ENCODE data around the gene MRPS10.
"Not testable (repeated sequence)": the region's sequence is repeated elsewhere in the genome, so short reads cannot be mapped to it uniquely, and the experiment has no call there.

MRPS10 gene

DNA sequence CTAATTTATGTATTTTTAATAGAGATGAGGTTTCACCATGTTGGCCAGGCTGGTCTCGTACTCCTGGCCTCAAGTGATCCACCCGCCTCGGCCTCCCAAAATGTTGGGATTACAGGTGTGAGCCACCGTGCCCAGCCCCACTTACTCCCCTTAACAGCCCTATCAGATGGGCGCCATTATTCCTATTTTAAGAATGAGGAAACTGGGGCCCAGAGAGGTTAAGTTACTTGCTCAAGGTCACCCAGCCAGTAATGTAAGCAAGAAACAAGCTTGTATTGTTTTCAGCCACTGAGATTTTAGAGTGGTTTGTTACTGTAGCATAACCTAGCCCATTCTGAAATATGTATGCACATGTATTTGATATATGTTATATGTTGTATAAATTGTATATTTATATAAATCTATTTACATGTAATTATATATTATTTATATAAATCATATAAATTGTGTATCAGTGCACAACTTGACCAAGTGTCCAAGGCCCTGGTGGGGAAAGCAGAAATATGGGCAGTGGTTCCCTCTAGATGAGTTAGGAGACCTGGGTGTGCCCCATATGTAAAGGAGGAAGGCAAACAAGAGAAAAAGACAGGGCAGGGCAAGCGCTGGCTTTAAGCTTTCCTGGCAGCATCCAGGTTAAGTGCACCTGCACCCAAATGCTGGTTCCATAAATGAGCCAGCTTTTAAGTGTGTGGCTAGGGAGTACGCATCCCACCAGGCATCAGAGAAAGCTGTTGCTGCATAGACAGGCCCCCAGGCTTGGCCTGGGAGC lies 45.7 kb downstream of the MRPS10 start:
- DNase-seq = no peak

DNA sequence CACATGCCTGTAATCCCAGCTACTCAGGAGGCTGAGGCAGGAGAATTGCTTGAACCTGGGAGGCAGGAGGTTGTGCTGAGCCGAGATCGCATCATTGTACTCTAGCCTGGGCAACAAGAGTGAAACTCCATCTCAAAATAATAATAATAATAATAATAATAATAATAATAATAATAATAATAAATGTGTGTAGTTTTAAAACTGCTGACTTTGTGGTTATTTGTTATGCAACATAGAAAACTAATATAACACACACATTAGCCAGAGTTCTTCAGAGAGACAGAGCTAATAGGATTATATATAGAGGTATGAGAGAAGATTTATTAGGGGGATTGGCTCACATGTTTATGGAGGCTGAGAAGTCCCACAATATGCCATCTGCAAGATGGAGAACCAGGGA lies 47.9 kb downstream of the MRPS10 start:
- not testable (repeated sequence) for DNase-seq

DNA sequence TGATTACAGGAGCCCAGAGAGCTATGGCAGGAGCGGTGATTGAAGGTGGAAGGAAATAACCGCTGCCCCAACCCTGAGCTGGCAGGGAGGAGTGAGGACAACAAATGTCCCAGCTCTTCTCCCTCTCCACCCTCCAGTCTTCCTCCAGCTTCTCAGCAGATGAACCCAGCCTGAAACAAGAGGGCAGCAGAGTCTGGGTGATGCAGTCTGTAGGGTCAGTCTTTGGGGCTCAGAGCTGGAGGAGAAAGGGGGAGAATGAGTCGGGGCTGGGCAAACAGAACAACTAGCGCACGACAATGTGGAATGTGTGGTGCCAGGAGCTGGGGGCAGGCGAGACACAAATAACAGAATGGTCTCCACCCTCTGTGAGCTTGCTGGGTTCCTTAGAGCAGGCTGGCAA lies 49.0 kb downstream of the MRPS10 start:
- DNase-seq = no peak

DNA sequence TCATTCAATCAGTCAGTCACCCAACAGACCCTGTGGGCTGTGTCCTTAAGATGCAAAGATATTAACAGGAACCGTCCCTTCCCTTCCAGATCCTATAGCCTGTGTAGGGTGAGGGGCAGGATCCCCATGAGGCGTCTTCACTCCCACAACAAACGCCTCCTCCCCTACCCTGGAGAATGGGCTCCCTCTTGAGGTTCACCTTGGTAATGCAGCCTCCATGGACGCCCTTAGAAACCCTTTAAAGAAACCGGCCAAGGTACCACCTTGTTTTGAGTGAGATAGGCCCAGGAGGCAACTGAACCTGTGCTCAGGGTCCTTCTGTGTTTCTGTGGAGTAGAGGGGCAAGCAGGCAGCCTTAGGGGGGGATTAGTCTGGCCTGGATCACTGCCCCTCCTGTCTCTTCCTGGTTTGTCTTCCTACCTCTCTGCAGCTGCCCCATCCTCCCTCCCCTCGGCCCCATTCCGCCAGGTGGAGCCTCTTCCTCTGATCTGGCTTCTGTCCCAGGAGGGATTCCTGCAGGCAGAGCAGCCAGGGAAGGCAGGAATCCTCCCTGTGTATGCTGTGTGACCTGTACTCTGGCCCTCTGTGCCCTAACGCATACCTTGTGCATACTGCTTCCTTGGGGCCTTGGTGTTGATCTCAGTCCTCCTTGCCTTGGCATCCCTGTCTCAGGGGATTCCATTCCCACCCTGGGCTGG lies 51.1 kb downstream of the MRPS10 start:
- peak; percentile 71 for DNase-seq

DNA sequence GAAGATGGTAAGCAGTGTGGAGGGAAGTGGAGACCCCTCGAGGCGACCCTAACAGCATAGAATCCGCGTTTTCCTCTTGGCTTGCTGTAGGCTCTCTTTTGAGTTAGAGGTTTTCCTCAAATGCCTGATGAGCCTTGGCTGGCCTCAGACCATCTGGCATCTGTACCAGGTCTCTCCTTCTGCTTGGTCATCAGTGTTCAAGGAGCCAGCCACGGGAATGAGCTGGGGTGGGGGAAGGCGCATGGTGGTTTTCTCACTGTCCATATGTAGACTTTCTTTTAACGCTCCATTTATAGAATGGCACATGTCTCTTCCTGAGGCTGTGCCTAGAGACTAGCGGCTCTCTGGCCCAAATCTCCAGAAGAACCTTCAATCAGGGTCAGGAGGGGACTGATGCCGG lies 52.6 kb downstream of the MRPS10 start:
- peak; percentile 71 for DNase-seq

DNA sequence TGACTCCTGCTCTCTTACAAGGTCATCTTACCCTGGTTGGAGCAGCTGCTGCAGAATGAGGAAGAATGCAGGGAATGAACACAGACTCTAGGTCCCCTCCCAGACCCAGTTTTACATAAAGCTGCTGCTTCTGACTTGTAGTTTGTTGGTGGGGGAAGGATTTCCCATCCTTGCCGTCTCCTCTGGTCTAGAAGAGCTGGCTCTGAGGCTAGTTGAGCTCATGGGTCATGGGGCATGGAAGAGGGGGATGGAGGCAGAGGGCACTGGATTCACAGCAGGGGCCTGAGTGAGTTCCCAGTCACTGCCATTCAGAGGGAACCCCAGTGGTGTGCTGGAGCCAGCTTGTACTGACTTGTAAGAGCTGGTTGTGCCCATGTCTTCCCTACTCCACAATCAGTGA lies 53.7 kb downstream of the MRPS10 start:
- DNase-seq = no peak

DNA sequence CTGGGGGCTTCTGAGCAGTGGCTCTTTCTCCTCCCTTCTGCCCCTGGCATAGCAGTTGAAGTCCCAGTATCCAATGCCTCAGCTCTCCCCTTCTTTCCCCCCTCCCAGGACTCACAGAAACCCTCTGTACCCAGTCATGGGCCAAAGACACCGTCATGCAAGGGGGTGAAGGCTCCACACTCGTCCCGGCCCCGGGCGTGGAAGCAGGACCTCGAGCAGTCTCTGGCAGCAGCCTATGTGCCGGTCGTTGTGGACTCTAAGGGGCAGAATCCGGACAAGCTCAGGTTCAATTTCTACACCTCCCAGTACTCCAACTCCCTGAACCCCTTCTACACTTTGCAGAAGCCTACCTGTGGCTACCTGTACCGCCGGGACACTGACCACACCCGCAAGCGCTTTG lies 54.8 kb downstream of the MRPS10 start:
- DNase-seq = no peak

DNA sequence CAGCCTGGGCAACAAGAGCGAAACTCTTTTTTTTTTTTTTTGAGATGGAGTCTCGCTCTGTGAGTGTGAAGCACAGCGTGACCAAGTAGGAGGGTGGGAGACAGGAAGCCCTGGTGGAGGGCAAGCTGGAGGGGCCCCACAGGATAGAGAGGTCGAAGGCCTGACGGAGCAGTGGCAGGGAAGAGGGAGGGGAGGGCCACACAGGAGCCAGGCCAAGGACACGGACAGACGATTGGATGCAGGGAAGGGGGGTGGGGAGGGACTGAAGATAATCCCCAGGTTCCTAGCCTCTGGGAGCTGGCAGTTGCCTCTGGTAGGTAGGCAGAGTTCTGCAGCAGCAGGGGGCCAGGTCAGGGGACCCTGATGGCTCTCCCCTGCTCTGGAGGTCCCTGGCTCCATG lies 55.3 kb downstream of the MRPS10 start:
- no peak for DNase-seq

DNA sequence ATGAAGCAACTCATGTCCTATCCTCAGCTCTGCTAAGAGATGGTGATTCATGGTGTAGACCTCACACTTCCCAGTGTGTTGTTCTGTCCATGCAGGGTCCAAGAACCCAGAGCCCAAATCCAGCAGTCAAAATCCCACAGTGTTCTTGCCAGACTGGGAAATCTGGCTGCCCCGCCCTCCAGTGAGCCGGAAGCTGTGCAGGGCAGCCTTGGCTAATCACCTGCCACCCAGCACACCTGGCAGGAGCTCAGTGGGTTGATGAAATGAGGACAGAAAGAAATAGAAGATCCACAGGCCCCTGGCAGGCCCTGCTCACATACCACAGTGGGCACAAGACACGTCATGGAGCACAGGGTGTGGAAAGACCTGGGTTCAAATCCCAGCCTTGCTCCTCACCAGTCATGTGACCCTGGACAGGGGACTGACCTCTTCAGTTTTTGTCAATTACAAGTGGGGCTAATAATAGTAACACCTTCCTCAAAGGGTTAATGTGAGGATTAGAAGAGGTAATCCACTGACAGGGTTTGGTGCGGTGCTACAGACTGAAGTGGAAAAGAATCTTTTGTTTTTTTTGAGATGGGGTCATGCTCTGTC lies 58.1 kb downstream of the MRPS10 start:
- DNase-seq = no peak

DNA sequence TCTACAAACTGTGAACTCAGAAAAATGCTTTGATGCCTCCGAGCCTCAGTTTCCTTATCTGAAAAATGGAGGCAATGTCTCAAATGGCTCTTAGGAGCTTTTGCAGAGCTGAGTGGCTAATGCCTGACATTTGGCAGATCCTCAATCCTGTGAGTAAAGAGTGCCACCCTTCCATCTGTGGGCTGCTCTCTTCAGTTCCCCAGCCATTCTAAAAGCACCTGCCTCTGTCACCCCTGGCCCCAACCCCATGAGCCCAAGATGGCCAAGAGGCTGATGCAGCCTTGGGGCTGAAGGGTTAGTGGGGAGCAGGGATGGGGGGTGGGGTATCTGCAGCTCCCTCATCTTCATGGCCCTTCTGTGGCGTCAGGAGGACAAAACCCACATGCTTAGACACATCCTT lies 59.0 kb downstream of the MRPS10 start:
- no peak for DNase-seq

DNA sequence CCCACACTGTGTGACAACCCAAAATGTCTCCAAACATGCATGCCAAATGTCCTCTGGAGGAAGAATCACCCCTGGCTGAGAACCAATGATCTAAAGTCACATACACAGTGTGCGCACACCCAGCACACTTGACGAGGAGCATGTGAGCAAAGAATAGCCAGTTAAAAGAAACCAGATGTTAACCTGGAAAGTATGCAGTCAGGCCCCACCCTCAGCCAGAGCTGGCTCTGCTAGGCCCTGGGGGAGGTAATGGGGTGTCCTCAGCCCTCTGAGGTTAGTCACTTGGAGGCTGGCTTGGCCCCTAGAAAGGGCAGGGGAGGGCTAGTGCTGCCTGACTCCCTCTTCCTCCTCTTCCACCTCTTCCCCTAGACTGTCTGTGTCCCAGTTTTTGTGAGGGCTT lies 59.6 kb downstream of the MRPS10 start:
- DNase-seq = peak; percentile 52

All from EL (cell line).